K562 (cell line): ENCODE results near the gene SPEF1. TPM values are rescaled to one million over a fixed set of nuclear protein-coding genes. Genes with fewer than 3 reads are reported as not detected.

Source experiments
- MTA1 ChIP-seq: fragments of 450-650 bp; IDR thresholded peaks from 2 replicates; pipeline ENCODE4 v1.6.1; 2017; ENCODE audit warnings: borderline replicate concordance
- polyA plus RNA-seq, 8 experiments: library from polyadenylated mRNA; depleted of rRNA in 4 of 8; stranded (reverse) in 5 of 8; unstranded in 3 of 8; fragments of >200 nt; fragmentation: Nextera tagmentation in 2 of 8; fragmentation: Illumina TruSeq in 1 of 8; extraction: Ambion mirVana in 2 of 8; extraction: Trizol in 1 of 8; gene quantifications; 2 replicates each; pipeline versions ENCODE4 v1.2.1 to v1.2.3, GENCODE V29; 2011 to 2014; ENCODE audit warnings: inconsistent platforms in 1 of 8, missing spikeins in 1 of 8
- total RNA-seq, 7 experiments: library from RNA; depleted of rRNA in 6 of 7; stranded (reverse); fragments of >200 nt in 6 of 7; fragmentation: Illumina TruSeq in 2 of 7; extraction: Trizol in 2 of 7; gene quantifications; 2 replicates each; pipeline versions ENCODE4 v1.2.1 to v1.2.3, GENCODE V29; 2011 to 2021; ENCODE audit warnings: low replicate concordance in 1 of 7
- TF ChIP-seq, protein P1 (sequence below): fragments of 250-450 bp; sonication (Bioruptor Pico); IDR thresholded peaks from 2 replicates; pipeline ENCODE4 v1.4.0; 2020
- TF ChIP-seq, protein P2 (sequence below): fragments of 250-450 bp; sonication (Bioruptor Pico); IDR thresholded peaks from 2 replicates; pipeline ENCODE4 v1.8.0; 2022; ENCODE audit warnings: inconsistent platforms

Gene SPEF1
- total and polyA plus RNA-seq, 9 of the 15 experiments (the other 6 are each of a cell fraction or from before 2014, with no cell fraction given): not detected

GRCh38 chr20:3728876-3729275 is 52.4 kb downstream of the SPEF1 start (continued):
- TF ChIP-seq, protein P1, sequence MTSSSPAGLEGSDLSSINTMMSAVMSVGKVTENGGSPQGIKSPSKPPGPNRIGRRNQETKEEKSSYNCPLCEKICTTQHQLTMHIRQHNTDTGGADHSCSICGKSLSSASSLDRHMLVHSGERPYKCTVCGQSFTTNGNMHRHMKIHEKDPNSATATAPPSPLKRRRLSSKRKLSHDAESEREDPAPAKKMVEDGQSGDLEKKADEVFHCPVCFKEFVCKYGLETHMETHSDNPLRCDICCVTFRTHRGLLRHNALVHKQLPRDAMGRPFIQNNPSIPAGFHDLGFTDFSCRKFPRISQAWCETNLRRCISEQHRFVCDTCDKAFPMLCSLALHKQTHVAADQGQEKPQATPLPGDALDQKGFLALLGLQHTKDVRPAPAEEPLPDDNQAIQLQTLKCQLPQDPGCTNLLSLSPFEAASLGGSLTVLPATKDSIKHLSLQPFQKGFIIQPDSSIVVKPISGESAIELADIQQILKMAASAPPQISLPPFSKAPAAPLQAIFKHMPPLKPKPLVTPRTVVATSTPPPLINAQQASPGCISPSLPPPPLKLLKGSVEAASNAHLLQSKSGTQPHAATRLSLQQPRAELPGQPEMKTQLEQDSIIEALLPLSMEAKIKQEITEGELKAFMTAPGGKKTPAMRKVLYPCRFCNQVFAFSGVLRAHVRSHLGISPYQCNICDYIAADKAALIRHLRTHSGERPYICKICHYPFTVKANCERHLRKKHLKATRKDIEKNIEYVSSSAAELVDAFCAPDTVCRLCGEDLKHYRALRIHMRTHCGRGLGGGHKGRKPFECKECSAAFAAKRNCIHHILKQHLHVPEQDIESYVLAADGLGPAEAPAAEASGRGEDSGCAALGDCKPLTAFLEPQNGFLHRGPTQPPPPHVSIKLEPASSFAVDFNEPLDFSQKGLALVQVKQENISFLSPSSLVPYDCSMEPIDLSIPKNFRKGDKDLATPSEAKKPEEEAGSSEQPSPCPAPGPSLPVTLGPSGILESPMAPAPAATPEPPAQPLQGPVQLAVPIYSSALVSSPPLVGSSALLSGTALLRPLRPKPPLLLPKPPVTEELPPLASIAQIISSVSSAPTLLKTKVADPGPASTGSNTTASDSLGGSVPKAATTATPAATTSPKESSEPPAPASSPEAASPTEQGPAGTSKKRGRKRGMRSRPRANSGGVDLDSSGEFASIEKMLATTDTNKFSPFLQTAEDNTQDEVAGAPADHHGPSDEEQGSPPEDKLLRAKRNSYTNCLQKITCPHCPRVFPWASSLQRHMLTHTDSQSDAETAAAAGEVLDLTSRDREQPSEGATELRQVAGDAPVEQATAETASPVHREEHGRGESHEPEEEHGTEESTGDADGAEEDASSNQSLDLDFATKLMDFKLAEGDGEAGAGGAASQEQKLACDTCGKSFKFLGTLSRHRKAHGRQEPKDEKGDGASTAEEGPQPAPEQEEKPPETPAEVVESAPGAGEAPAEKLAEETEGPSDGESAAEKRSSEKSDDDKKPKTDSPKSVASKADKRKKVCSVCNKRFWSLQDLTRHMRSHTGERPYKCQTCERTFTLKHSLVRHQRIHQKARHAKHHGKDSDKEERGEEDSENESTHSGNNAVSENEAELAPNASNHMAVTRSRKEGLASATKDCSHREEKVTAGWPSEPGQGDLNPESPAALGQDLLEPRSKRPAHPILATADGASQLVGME (CRISPR knock-in tag): no peak
- TF ChIP-seq MTA1: no peak
- TF ChIP-seq, protein P2, sequence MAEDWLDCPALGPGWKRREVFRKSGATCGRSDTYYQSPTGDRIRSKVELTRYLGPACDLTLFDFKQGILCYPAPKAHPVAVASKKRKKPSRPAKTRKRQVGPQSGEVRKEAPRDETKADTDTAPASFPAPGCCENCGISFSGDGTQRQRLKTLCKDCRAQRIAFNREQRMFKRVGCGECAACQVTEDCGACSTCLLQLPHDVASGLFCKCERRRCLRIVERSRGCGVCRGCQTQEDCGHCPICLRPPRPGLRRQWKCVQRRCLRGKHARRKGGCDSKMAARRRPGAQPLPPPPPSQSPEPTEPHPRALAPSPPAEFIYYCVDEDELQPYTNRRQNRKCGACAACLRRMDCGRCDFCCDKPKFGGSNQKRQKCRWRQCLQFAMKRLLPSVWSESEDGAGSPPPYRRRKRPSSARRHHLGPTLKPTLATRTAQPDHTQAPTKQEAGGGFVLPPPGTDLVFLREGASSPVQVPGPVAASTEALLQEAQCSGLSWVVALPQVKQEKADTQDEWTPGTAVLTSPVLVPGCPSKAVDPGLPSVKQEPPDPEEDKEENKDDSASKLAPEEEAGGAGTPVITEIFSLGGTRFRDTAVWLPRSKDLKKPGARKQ (CRISPR knock-in tag): no peak
